Endothelial cell of umbilical vein (primary cell): ENCODE data around the gene LAMC2. TPM values are rescaled to one million over a fixed set of nuclear protein-coding genes. Genes with fewer than 3 reads are reported as not detected.
A peak's percentile ranks its signal among the peaks of the same experiment; 100 is the strongest.

ENCODE experiments used
- BruUV-seq: library from RNA; stranded (reverse); fragments of 400-500 nt; replicated peaks from 2 replicates; lab custom pipeline; 2021; lab: Mats Ljungman, UMichigan
- CTCF ChIA-PET: fragments of 300-600, 350-600 bp; sonication (Branson Sonifier 250); formaldehyde crosslinking; loops from one replicate; lab custom pipeline; 2021; ENCODE audit warnings: antibody characterized with exemption, inconsistent platforms; lab: Charles Lee
- POLR2A ChIA-PET: fragments of 300-600, 350-600 bp; sonication (Branson Sonifier 250); formaldehyde crosslinking; loops from one replicate; lab custom pipeline; 2021; ENCODE audit warnings: antibody characterized with exemption, inconsistent platforms; lab: Charles Lee
- DNase-seq: peaks from one replicate; pipeline ENCODE4 v3.0.0-alpha.2; 2011; ENCODE audit warnings: low read depth, low spot score
- FAIRE-seq: peaks from 2 replicates; lab custom pipeline; 2011; peaks lifted over from hg19 to GRCh38; lab: Jason Lieb, UNC
- H2AFZ ChIP-seq: 2 replicates; pipeline ENCODE4 v1.6.0; 2012; ENCODE audit warnings: low read depth, low read length, control low read depth, inconsistent platforms
- H3K27ac ChIP-seq: 2 replicates; pipeline ENCODE4 v1.5.1; 2011; ENCODE audit warnings: low read depth, mild to moderate bottlenecking, control low read depth, low read length, moderate library complexity; ENCODE audit not compliant: insufficient read depth
- H3K27me3 ChIP-seq, 2 experiments: 2 replicates each; pipeline versions ENCODE4 v1.6.0 to v1.6.1; 2011; ENCODE audit warnings: low read length in 2 of 2, mixed read lengths in 1 of 2; ENCODE audit not compliant: control insufficient read depth in 2 of 2, insufficient read depth in 2 of 2
- H3K36me3 ChIP-seq, 2 experiments: 2 replicates in 1 of 2; 3 replicates in 1 of 2; pipeline ENCODE4 v1.5.1; 2011; ENCODE audit warnings: low read length in 2 of 2, mild to moderate bottlenecking in 1 of 2, moderate library complexity in 1 of 2; ENCODE audit not compliant: control insufficient read depth in 2 of 2, insufficient read depth in 2 of 2; ENCODE audit errors: extremely low read depth in 1 of 2
- H3K4me1 ChIP-seq: 3 replicates; pipeline ENCODE4 v1.5.1; 2011; ENCODE audit warnings: mild to moderate bottlenecking, low read length; ENCODE audit not compliant: control insufficient read depth, insufficient read depth; ENCODE audit errors: extremely low read depth
- H3K4me2 ChIP-seq: 2 replicates; pipeline ENCODE4 v1.6.1; 2011; ENCODE audit warnings: low read length, control low read depth, mixed read lengths; ENCODE audit not compliant: insufficient read depth
- H3K4me3 ChIP-seq, 3 experiments: fragments of 200-600 bp in 1 of 3; sonication (generic), shearing (Covaris generic) in 1 of 3; replicated peaks in 1 of 3; 2 replicates each; pipeline ENCODE4 v1.5.1; 2011 to 2016; ENCODE audit warnings: control low read depth in 3 of 3, low read length in 3 of 3, mild to moderate bottlenecking in 2 of 3, inconsistent platforms in 1 of 3, low read depth in 1 of 3, moderate library complexity in 1 of 3; ENCODE audit not compliant: insufficient read depth in 1 of 3
- H3K79me2 ChIP-seq: 2 replicates; pipeline ENCODE4 v1.6.0; 2012; ENCODE audit warnings: low read length, inconsistent platforms; ENCODE audit not compliant: control insufficient read depth, insufficient read depth
- H3K9ac ChIP-seq: replicated peaks from 2 replicates; pipeline ENCODE3; 2011; ENCODE audit warnings: low read length, control low read depth; ENCODE audit not compliant: insufficient read depth; ENCODE audit errors: extremely low read depth
- H3K9me1 ChIP-seq: replicated peaks from 3 replicates; pipeline ENCODE4 v1.6.0; 2011; ENCODE audit warnings: mild to moderate bottlenecking, low read length; ENCODE audit not compliant: control insufficient read depth, insufficient read depth; ENCODE audit errors: extremely low read depth
- H3K9me3 ChIP-seq: replicated peaks from 2 replicates; pipeline ENCODE4 v1.5.1; 2012; ENCODE audit warnings: low read length, inconsistent platforms; ENCODE audit not compliant: control insufficient read depth, insufficient read depth
- H4K20me1 ChIP-seq: replicated peaks from 2 replicates; pipeline ENCODE3; 2011; ENCODE audit warnings: mild to moderate bottlenecking, low read length; ENCODE audit not compliant: control insufficient read depth, insufficient read depth; ENCODE audit errors: extremely low read depth
- CTCF ChIP-seq, 2 donors: IDR thresholded peaks; 1 replicate in 1 of 2; 2 replicates in 1 of 2; pipeline ENCODE4 v1.5.1; 2011; ENCODE audit warnings: low read length in 2 of 2, mild to moderate bottlenecking in 2 of 2, moderate library complexity in 2 of 2, control low read depth in 1 of 2, inconsistent platforms in 1 of 2, low read depth in 1 of 2; ENCODE audit not compliant: insufficient read depth in 1 of 2; ENCODE audit errors: extremely low read depth in 1 of 2
- EZH2 ChIP-seq: IDR thresholded peaks from 2 replicates; pipeline ENCODE4 v1.6.1; 2012; ENCODE audit warnings: borderline replicate concordance, low read depth, mild to moderate bottlenecking, moderate library complexity, low read length, inconsistent platforms; ENCODE audit not compliant: severe bottlenecking
- FOS ChIP-seq: IDR thresholded peaks from 2 replicates; pipeline ENCODE4 v1.6.1; 2011; ENCODE audit warnings: mild to moderate bottlenecking, low read length, moderate library complexity, borderline replicate concordance; ENCODE audit not compliant: insufficient read depth
- GATA2 ChIP-seq: IDR thresholded peaks from 2 replicates; pipeline ENCODE4 v1.7.0; 2011; ENCODE audit warnings: low read depth, mild to moderate bottlenecking, moderate library complexity, mixed read lengths, low read length; ENCODE audit not compliant: insufficient read length, insufficient read depth
- JUN ChIP-seq: IDR thresholded peaks from 2 replicates; pipeline ENCODE4 v1.6.1; 2011; ENCODE audit warnings: borderline replicate concordance, low read depth; ENCODE audit not compliant: insufficient read length, insufficient read depth
- MAX ChIP-seq: IDR thresholded peaks from 2 replicates; pipeline ENCODE4 v1.6.1; 2011; ENCODE audit not compliant: insufficient read depth, insufficient read length
- MYC ChIP-seq: IDR thresholded peaks from one replicate; pipeline ENCODE4 v1.6.1; 2011; ENCODE audit warnings: mild to moderate bottlenecking, low read depth, low read length
- POLR2A ChIP-seq: IDR thresholded peaks from 2 replicates; pipeline ENCODE4 v1.6.1; 2012; ENCODE audit warnings: low read depth, mild to moderate bottlenecking, control low read depth, low read length
- POLR2AphosphoS5 ChIP-seq: IDR thresholded peaks from 2 replicates; pipeline ENCODE4 v1.6.1; 2012; ENCODE audit warnings: low read depth, mild to moderate bottlenecking, control low read depth, low read length, moderate library complexity; ENCODE audit not compliant: insufficient read depth
- dilution Hi-C: fragments of 300-500 bp; cut with MboI; formaldehyde crosslinking; loops from one replicate; pipeline ENCODE4 v1.15.0; 2019; ENCODE audit warnings: low sequenced_read_pairs; ENCODE audit not compliant: extremely low pct_ligation_motif_present
- intact Hi-C: fragments of 100-400 bp; cut with micrococcal nuclease; formaldehyde crosslinking; loops from one replicate; pipeline ENCODE4 v1.10.0; 2022
- polyA plus RNA-seq, 4 experiments: library from polyadenylated mRNA; depleted of rRNA in 3 of 4; stranded (reverse) in 3 of 4; unstranded in 1 of 4; fragments of >200 nt; gene quantifications; 2 replicates each; pipeline versions ENCODE4 v1.2.1 to v1.2.3, GENCODE V29; 2011 to 2012; ENCODE audit warnings: missing spikeins in 1 of 4
- total RNA-seq: library from RNA; stranded (reverse); gene quantifications from 2 replicates; pipeline ENCODE4 v1.2.3, GENCODE V29; 2021

LAMC2 gene
- total and polyA plus RNA-seq, 2 donors (not counting 3 experiments of a cell fraction or from before 2014, with no cell fraction given) = 0.23 to 0.82 TPM

DNA sequence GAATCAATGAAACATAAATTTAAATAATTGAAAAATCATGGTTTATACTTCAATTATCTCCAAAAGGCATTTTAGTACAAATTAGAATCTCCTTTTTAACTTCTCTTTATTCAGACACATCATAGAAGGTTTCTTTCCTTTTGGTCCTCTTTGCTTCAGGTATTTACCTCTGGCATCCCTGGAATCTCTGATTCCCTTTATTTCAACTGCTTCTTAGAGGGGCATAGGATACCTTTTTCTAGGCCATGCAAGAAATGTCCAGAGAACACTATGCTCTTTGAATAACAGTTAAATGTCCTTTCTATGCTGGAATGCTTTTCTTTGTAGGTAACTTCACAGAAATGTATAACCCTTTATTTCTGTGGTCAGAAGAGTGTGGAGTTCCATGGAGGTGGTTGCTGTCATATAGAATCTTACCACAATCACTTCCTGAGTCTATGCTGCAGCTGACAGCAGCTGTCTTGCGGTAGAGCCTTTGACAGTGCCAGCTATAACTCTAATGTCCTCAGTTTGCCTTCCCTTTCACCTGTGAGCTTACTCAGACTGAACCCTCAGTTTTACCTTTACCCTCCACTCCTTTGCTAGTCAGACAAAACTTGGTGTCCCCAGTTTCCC lies 8.6 kb downstream of the LAMC2 start:
- no TSS peak for BruUV-seq
- Histone ChIP-seq H4K20me1 (no peaks in the 10 kb centered on the region), H3K4me1 (peaks cover 12% of the 10 kb centered on the region), H3K4me2 (no peak overlapping the region), H3K79me2 (no peaks in the 10 kb centered on the region), H3K9ac (no peak overlapping the region), H3K4me3 (no peak overlapping the region), H2AFZ (peak overlapping the region; percentile 36), H3K27ac (peak overlapping the region; percentile 5), H3K36me3 (no peaks in the 10 kb centered on the region), H3K27me3 (no peaks in the 10 kb centered on the region), H3K9me1 (no peaks in the 10 kb centered on the region), H3K9me3 (no peaks in the 10 kb centered on the region)
- no peak for DNase-seq
- intact Hi-C loops = no loop called here
- TF ChIP-seq MAX = no peak
- no peak for TF ChIP-seq GATA2
- no peak for TF ChIP-seq JUN
- no peak for TF ChIP-seq CTCF (IDR thresholded peaks at IDR 0.05; ENCODE audit: extremely low read depth in 1 of 2, insufficient read depth in 1 of 2, low read depth in 1 of 2, low read length in 2 of 2)
- no peak for TF ChIP-seq POLR2AphosphoS5
- no peak for TF ChIP-seq FOS
- TF ChIP-seq MYC = no peak
- TF ChIP-seq EZH2 = no peak
- TF ChIP-seq POLR2A = no peak
- dilution Hi-C loops = no loop called here
- POLR2A ChIA-PET = no interaction called here
- CTCF ChIA-PET = interaction anchor here (1.0 to 2.2 kb wide), 4 partner anchors 9 to 40 kb away, joined by 3 to 10 read pairs (median 6); no protein-coding TSS in a partner anchor
- no peak for FAIRE-seq
